ENCODE measurements around the gene SLC7A8. TPM values are rescaled to one million over a fixed set of nuclear protein-coding genes. Genes with fewer than 3 reads are reported as not detected.

Gene SLC7A8
- total RNA-seq, 1 donor from 2014 or later, result 33.4 TPM

DNA sequence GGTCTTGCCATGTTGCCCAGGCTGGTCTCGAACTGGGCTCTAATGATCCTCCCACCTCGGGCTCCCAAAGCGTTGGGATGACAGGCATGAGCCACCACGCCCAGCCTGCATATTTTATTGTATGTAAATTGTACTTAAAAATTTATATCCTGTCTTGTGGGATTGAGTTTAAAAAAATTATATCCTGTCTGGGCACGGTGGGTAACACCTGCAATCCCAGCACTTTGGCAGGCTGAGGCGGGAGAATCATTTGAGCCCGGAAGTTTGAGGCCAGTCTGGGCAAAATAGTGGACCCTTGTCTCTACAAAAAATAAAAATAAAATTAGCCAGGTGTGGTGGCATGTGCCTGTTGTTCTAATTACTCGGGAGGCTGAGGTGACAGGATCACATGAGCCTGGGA, 50.5 kb downstream of the SLC7A8 start:
- DNase-seq (ENCODE audit: low spot score), result no peak

DNA sequence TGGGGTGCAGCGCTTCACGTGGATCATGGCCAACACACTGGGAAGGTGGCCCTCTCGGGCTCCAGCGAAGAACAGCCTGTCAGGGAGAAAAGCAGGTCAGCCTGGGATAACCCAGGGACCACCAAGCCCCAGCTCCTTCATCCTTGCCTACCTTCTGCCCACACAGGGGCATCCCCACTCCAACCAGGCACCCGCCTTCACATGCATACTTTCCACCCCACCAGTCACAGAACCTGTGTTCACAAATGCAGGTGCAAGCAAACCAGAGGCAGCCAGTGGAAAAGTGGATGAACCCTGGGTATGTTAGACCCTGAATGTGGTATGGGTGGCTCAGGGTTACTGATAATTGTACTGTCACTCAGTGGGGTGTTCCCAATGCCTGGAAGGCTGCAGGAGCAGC, 52.0 kb downstream of the SLC7A8 start:
- DNase-seq (ENCODE audit: low spot score), result no peak

DNA sequence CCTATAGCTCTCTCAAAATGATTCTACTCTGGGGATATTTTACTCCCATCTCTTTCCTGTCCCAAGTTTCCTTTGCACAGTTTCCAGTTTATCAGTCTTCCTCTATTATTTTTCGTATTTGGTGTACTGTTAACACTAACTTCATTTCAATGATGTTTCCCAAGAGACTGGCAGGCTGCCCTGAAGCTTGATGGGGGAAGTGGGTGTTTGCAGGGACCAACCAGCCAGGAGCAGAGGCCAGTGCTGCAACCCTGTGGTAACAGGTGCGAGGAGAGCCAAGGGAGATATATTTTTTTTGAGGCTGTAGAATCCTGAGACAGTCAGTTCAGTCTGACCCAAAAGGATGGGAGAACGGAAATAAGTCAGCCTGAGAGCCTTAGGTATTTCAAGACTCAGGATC, 52.6 kb downstream of the SLC7A8 start:
- DNase-seq (ENCODE audit: low spot score), result no peak

DNA sequence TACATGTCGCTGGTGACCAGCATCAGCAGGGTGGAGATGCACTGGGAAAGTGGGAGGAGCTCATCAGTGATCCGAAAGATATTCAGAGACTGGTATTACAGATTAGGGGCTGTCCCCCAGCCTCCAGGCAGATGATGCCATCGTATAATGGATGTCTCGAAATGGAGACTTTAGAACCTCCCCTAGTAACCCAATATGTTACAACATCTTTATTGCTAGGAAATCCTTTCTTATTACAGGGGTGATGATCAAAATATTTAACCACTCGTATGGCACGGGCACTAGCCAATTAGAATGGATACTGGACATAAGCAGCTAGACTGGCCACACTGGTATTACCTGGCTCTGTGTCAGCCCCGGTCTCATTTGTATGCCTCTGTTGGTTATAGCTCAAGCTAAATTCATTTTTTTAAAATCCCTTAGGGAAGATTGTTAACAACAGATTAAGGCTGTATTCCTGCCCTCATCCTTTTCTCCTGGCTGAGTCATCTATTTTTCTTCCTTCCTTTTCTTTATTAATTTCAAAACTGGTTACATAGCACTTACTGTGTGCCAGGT, 53.6 kb downstream of the SLC7A8 start:
- no peak for DNase-seq (ENCODE audit: low spot score)

DNA sequence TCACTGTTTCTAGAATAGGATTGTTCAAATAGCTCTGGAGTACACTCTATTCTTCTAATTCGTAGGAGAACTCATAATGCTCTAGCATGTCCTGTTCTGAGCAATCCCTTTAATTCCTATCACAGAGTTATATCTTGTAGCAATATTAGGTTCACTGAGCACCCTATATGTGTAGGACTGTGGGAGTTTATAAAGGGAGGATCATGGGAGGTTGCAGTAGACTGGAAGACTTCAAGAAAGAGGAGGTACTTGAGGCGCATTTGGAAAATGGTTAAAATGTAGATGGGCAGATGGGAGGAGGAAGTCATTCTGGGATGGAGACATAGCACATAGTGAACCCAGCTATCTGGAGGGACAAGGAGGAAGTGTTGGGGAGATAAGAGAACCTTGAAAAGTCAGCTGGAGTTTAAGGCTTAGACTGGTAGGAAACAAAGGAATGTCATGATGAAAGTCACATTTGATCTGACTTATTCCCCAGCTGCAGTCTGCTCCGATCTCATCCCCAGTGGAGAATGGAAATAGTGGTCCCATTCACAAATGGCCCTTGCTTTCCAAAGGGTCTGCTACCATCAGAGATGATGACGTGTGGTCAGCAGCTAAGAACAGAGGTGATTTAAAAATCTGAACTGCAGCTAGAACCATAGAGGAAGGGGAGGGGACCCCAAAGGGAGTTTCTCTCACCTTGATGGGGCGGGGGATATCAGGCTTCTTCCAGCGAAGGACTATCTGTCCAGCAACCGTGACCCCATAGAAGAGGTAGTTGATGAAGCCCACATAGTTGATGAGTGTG, 54.3 kb downstream of the SLC7A8 start:
- no peak for DNase-seq (ENCODE audit: low spot score)

DNA sequence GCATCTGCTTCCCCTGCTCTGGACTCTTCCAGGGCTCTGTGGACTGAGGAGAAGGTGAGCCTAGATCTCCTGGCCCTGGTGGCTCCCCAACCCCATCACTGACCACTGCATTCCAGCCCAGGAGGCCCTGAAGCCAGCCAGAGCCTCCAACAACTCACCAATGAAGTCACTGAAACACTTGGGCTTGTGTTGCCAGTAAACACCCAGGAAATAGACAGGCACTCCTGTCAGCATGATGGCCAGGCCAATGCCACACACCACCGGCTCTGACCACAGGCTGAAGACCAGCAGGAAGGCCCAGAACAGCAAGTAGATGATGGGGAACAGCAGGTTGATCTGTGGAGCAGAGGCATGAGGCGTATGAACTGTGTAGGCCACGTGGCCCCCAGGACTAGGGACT, 55.6 kb downstream of the SLC7A8 start:
- no peak for DNase-seq (ENCODE audit: low spot score)

DNA sequence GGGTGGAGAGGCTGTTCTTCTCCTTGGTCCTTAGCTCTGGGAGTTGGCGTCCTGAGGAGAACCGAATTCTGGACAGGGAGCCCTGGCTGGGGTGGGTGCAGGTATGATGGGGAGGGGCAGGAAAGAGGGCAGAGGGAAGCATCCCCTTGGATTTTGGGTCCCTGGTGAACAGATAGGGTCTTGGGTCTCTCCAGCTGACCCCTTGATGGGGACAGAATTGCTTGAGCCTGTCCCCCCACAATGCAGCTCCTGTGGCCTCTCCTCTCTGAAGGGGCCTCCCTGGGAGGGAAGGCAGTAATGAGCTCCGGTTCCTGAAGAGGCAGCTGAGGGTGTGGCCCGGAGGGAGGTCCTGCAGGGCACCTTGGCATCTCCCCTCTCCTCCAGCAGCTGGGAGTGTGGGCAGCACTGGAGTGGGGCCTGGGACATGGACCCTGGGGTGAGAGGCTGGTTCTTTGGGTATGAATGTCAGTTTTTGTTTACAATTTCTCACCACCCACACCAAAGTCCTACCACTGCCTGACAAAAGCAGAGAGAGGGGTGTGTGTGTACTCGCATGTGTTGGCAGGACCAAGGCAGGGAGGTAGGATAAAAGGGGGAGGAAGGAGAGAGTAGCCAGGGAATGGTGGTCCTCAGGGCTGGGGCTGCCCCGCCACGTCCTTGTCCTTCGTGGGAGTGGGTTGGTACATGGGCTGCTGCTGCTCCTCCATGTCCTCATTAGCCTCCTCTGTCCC, 56.7 kb downstream of the SLC7A8 start:
- no peak for DNase-seq (ENCODE audit: low spot score)

DNA sequence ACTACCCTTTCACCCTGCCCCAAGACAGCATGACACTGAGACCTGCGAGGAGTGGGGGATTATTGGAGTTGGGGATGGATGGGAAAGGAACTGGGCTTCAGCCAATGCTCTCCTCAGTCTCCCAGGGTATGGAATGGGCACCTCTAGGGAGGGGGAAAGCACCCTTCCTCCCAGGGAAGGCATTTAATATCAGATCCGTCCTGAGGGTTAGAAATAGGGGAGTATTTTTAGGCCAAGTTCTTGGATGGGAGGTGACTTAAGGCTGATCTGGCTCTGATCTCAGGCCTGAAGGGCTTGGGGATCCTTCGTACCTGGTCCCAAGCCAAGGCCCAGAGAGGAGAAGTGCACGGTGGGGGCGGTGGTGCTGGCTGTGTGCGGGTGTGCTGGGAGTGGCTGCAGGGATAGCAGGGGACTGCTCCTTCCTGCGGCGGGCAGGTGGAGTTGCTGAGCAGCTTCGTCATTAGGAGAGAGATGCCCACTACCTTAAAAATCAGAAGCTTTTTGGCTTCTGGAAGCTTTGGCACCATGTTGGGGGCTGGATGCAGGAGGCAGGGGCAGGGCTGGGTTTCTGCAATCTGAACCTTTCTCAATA, 57.4 kb downstream of the SLC7A8 start:
- no peak for DNase-seq (ENCODE audit: low spot score)

DNA sequence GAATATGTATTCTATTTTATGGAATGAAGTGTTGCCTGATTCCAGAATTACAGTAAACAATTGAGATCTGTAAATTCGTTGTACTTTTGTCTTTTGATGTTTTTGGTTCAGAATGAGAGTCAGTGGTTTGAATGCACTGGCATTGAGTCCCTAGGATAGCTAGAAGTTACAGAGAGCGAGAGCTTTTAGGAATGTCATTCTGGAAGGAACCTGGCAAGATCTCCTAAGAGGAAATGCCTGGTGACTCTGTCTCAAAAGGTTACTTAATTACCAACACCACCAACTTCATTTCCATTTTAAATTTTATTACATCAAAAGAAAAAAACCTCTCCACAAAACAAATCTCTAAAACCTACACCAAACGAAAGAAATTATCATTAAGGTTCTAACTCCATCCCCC, 58.4 kb downstream of the SLC7A8 start:
- DNase-seq (ENCODE audit: low spot score), result no peak

DNA sequence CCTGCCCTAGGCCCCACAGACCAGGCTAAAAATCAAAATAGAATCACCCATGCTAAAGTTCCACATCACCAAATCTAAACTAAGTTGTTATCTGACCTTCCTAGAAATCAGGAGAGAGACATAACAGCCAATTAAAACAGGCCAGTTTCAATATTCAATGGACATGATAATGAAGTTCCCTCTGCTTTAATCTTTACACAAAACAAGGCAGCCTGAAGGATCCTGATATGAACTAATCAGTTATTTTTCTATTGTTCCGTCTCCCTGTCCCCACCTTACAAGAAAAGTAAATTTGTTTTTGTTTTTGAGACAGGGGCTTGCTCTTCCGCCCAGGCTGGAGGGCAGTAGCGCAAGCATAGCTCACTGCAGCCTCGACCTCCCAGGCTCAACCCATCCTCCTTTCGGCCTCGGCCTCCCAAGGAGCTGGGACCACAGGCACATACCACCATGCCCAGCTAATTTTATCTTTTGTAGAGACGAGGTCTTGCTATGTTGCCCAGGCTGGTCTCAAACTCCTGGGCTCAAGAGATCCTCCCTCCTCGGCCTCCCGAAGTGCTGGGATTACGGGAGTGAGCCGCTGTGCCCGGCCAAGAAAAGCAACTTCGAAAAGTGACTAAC, 59.0 kb downstream of the SLC7A8 start:
- no peak for DNase-seq (ENCODE audit: low spot score)

DNA sequence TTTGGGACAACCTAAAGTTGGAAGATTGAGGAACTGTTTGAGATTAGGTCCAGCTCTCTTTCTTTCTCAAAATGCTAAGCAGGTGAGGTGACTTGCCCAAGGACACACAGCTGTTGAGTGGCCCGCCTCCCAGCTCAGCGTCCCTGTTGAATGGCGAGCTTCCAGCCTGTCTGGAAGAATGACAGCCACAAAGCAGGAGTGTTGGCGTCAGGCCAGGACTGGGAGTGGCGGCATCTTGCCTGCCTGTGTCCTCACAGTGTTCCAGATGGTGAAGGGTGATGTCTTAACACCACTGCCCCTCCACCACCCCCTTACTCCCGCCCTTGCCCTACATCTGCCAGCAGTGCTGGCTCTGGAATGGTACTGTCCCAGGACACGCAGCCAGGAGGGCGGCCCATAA, 60.0 kb downstream of the SLC7A8 start:
- no peak for DNase-seq (ENCODE audit: low spot score)

DNA sequence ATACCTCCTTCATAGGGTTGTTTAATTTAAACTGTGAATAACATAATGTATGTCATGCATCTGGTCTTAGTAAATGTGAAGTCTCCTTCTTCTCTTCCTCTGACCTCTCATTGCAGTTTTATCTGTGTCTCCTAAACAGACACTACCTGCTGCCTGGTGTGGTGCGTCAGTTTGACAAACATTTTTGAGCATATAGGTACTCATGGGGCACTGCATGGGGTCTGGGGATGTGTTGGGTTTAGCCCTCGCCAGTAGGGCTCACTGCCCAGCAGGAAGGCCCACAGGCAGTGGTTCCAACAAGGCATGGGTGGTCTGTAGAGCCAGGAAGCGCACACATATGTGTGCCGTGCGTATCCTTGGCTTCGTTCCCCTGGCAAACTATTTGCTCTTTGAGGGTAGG, 61.4 kb downstream of the SLC7A8 start:
- no peak for DNase-seq (ENCODE audit: low spot score)

DNA sequence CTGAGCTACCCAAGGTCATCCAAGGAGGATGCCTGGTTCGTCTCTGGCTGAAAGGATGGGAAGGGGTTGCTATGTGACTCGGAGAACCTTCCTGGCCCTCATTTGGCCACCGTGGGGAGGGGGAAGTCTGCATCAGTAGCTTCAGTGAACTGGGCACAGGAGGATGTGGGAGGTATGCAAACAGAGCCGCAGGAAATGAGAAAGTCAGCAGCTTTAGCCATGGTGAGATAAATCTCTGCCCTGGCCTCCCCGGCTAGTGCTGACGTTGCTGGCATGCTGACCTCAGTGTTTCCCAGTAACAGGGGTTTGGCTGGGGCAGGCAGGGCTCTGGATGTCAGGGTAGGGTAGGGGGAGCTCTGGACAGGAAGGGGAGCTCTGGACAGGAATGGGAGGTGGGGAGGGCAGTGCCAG, 62.1 kb downstream of the SLC7A8 start:
- peak; percentile 59 for DNase-seq (ENCODE audit: low spot score)

DNA sequence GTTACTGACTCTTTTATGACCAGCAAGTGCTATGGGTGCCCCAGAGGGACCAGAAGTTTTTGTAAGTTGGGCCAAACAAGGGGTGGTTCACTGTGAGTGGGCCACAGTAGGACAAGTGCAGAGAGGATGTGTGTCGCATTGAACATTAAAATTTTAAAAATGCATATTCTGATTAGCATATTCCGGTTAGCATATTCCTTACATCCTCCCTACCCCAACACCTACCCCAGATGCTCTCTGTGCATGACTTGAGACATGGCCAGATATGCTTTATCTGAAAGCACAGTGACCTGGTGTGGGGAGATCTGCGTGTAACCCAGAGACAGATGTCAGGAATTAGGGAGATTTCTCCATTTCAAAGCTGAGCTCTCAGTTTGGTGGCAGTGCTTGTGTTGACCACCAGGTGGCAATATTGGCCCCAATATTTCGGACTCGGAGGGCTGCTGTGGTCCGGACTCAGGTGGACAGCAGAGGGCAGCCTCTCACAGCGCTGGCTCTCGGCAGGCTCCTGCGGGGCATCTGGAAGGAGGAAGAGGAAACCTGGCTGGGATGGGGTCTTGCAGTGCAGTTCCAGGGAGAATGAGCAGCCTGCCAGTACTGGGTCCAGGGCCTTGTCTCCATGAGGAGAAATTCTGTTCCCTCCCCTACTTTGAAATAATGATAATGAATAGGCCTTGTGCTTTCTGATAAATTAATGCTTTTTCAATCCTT, 62.8 kb downstream of the SLC7A8 start:
- peak; percentile 94 for DNase-seq (ENCODE audit: low spot score)

DNA sequence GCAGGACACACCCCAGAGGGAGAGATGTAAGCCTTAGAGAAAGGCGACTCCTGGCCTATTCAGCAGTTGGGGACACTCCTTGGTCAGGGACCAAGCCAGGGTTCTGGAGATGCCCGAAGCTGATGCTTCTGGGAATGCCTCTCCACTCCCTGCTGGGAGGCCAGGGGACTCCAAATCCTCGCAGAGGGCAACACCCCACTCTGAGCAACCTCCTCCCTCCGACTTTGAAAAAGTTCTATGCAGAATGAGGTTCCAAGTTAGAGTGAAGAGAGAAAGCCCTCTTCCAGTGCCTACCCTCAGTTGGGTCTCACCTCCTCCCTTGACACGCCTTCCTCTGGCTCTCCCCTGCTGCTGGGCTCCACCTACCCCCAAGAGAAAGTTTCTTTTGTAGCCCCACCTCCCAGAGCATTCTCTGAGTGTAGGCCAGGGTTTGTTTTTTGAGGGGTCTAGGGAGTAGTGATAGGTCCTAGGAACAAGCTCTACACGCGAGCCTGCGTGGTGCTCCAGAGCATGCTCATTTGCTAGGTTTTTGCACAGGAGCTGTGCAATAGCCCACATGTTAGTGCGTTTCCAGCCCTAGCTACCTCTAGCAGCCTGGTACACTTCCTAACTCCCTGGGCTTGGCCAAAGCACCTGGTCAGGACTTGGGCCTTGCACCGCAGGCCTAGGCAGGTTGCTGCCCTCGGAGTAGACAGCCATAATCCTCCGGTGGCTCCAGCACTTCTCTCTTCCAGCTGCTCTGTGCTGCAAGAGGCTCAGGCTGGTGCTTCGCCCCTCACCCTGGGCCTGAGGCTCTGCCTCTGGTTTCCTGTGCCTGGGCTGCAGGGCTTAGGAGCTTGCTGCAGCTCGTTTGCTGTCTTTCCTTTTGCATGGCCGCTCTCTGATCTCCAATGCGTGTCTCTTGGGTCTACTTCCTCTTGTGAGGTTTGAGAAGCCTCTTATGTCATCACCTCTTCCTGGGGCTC, 63.8 kb downstream of the SLC7A8 start:
- peak; percentile 84 for DNase-seq (ENCODE audit: low spot score)

DNA sequence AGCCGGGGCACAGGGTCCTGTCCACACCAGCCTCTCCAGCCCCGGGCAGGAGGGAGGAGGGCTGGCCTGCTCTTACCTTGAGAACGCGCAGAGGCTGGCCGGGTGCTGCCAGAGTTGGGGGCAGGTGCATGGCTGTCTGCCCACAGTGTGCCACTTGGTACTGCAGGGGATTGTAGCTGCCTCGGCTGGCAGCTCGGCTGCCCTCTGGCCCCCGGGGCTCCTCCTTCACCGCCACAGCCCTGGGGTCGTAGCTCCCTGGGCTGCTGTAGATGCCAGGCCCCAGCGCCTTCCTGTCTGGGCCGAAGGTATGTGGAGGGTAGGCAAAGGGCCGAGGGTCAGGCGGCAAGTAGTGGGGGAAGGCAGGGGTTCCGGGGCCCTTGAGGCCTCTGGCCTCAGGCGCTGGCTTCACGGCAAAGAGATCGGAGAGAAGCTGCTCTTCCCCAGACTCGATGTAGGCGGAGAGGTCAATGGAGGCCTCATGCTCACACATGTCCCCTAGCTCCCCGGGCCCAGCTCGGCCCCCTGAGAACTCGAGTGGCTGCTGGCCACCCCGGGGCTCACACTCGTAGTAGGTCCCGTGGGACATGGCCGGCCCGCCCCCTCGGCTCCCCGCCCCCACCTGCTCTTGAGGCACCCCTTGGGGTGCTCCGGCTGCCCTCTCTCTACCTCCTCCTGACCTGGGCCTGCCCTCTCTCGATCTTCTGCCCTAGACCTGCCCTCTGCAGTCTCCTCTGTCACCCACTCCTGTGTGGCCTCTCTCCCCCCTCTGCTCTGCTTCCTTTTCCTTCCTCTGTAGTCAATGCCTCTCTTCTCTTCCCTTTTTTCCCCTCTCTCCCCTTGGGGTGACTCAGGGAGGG, 64.7 kb downstream of the SLC7A8 start, which contains the start of gene CEBPE:
Gene CEBPE, minus strand, starts transcription at position 750 of the 857 bp plus-strand sequence. Its CDS starts 164 bp downstream, at position 586.
- no peak for DNase-seq (ENCODE audit: low spot score)

DNA sequence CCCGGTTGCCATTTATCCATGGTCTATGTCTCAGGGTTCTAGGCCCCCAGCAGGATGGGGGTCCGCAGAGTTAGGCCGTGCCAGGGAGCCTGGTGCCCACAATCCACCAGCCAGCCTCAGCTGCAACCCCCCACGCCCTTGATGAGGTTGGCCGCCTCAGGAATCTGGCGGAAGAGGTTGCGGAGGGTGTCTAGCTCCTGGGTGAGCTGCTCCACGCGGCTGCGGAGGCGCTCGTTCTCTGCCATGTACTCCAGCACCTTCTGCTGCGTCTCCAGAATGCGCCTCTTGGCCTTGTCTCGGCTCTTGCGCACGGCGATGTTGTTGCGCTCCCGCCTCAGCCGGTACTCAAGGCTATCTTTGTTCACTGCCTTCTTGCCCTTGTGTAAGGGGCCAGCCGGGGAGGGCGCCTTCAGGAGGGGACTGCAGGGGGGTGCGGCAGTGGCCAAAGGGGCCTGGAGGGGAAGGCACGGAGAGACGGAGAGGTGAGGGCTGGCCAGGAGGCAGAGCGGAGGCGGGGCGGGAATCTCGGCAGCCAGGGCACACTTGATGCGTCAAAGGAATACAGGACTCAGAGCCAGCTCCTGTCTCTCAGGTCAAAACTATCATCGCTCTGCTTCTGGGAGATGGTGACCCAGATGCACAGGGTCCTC, 66.0 kb downstream of the SLC7A8 start:
- DNase-seq (ENCODE audit: low spot score), result peak; percentile 79

DNA sequence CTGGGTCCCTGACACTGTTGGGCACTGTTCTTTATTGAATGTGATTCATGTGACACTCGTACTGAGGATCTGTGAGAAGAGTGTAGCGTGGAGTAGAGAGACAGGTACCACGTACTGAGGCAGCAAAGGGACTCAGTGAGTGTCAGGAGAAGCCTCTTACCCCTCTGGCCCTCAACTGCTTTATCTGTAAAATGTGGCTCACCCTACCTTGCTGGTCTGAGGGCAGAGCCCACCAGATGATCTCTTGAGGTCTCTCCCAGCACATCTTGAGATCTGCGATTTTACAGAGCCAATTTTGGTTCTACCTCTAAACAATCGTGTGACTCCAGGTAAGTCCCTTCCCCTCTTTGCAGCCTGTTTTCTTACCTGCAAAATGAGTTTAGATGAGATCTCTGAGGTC, 67.5 kb downstream of the SLC7A8 start:
- peak; percentile 30 for DNase-seq (ENCODE audit: low spot score)

All from mesenteric fat pad (tissue), 1 donor.